Fibroblast of lung (primary cell): Measurements from ENCODE around the gene KRT72. TPM values are rescaled to one million over a fixed set of nuclear protein-coding genes. Genes with fewer than 3 reads are reported as not detected.

Experiments used
- DNase-seq, 2 donors: peaks; one replicate each; pipeline versions ENCODE4 v3.0.0 to v3.0.0-alpha.2; 2010; ENCODE audit warnings: low read depth in 2 of 2
- H2AFZ ChIP-seq: 2 replicates; pipeline ENCODE4 v1.5.1; 2012; ENCODE audit warnings: low read length, control low read depth, inconsistent platforms
- H3K27ac ChIP-seq: 2 replicates; pipeline ENCODE4 v1.5.1; 2011; ENCODE audit warnings: low read length, control low read depth; ENCODE audit not compliant: insufficient read depth
- H3K27me3 ChIP-seq: 2 replicates; pipeline ENCODE4 v1.5.1; 2011; ENCODE audit warnings: mild to moderate bottlenecking, low read length; ENCODE audit not compliant: control insufficient read depth, insufficient read depth
- H3K36me3 ChIP-seq: 2 replicates; pipeline ENCODE4 v1.5.1; 2011; ENCODE audit warnings: low read length; ENCODE audit not compliant: control insufficient read depth, insufficient read depth
- H3K4me1 ChIP-seq: 2 replicates; pipeline ENCODE4 v1.5.1; 2011; ENCODE audit warnings: low read length; ENCODE audit not compliant: control insufficient read depth, insufficient read depth; ENCODE audit errors: extremely low read depth
- H3K4me2 ChIP-seq: 2 replicates; pipeline ENCODE4 v1.5.1; 2011; ENCODE audit warnings: low read length, control low read depth; ENCODE audit not compliant: insufficient read depth; ENCODE audit errors: extremely low read depth
- H3K4me3 ChIP-seq, 4 experiments: fragments of 200-600 bp in 1 of 4; sonication (generic) in 1 of 4; replicated peaks in 1 of 4; 2 replicates each; pipeline ENCODE4 v1.5.1; 2011 to 2016; ENCODE audit warnings: low read length in 4 of 4, low read depth in 3 of 4, mild to moderate bottlenecking in 3 of 4, control low read depth in 2 of 4, inconsistent platforms in 1 of 4, mixed read lengths in 1 of 4; ENCODE audit not compliant: insufficient read depth in 1 of 4; ENCODE audit errors: control extremely low read depth in 1 of 4
- H3K79me2 ChIP-seq: 2 replicates; pipeline ENCODE4 v1.5.1; 2012; ENCODE audit warnings: mild to moderate bottlenecking, low read length, inconsistent platforms; ENCODE audit not compliant: control insufficient read depth, insufficient read depth
- H3K9ac ChIP-seq: 2 replicates; pipeline ENCODE4 v1.5.1; 2011; ENCODE audit warnings: mild to moderate bottlenecking, low read length, control low read depth; ENCODE audit not compliant: insufficient read depth
- H3K9me3 ChIP-seq: 2 replicates; pipeline ENCODE4 v1.5.1; 2012; ENCODE audit warnings: low read depth, low read length; ENCODE audit not compliant: control insufficient read depth, insufficient read depth
- H4K20me1 ChIP-seq: 2 replicates; pipeline ENCODE4 v1.5.1; 2011; ENCODE audit warnings: low read length; ENCODE audit not compliant: control insufficient read depth, insufficient read depth; ENCODE audit errors: extremely low read depth
- EZH2 ChIP-seq: IDR thresholded peaks from 2 replicates; pipeline ENCODE4 v1.5.1; 2012; ENCODE audit warnings: low read length, control low read depth, mild to moderate bottlenecking; ENCODE audit errors: missing control alignments
- polyA plus RNA-seq, 2 donors: library from polyadenylated mRNA; depleted of rRNA in 1 of 2; stranded (reverse) in 1 of 2; unstranded in 1 of 2; fragments of >200 nt; gene quantifications; 2 replicates each; pipeline ENCODE4 v1.2.1, GENCODE V29; 2011 to 2012; ENCODE audit warnings: missing spikeins in 1 of 2
- total RNA-seq: library from RNA; depleted of rRNA; stranded (reverse); fragments of >200 nt; gene quantifications from 2 replicates; pipeline ENCODE4 v1.2.1, GENCODE V29; 2014
- TF ChIP-seq, protein P1 (sequence below), 2 donors: IDR thresholded peaks in 1 of 2; conservative IDR thresholded peaks in 1 of 2; 1 replicate in 1 of 2; 2 replicates in 1 of 2; pipeline ENCODE4 v1.5.1; 2011 to 2012; ENCODE audit warnings: low read length in 2 of 2, control low read depth in 1 of 2, inconsistent platforms in 1 of 2, low read depth in 1 of 2, mild to moderate bottlenecking in 1 of 2

The KRT72 gene
- total and polyA plus RNA-seq, 2 donors (not counting 1 experiment from before 2014, with no cell fraction given) = not detected

DNA sequence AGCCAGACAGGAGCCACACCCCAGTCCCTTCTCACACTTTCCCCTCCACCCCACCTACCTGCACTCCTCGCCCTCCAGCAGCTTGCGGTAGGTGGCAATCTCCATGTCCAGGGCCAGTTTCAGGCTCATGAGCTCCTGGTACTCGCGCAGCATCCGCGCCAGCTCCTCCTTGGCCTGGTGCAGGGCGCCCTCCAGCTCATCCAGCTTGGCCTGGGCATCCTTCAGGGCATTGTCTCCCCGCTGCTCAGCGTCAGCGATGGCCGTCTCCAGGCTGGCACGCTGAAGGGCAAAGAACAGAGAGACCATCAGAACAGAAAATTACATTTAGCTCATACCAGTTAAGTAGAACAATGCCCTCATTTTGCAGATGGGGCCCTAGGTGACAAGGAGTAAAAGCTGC is 33.2 kb downstream of the KRT72 start:
- TF ChIP-seq, protein P1, sequence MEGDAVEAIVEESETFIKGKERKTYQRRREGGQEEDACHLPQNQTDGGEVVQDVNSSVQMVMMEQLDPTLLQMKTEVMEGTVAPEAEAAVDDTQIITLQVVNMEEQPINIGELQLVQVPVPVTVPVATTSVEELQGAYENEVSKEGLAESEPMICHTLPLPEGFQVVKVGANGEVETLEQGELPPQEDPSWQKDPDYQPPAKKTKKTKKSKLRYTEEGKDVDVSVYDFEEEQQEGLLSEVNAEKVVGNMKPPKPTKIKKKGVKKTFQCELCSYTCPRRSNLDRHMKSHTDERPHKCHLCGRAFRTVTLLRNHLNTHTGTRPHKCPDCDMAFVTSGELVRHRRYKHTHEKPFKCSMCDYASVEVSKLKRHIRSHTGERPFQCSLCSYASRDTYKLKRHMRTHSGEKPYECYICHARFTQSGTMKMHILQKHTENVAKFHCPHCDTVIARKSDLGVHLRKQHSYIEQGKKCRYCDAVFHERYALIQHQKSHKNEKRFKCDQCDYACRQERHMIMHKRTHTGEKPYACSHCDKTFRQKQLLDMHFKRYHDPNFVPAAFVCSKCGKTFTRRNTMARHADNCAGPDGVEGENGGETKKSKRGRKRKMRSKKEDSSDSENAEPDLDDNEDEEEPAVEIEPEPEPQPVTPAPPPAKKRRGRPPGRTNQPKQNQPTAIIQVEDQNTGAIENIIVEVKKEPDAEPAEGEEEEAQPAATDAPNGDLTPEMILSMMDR (conservative IDR thresholded peaks at IDR 0.05 in 1 of 2, IDR thresholded peaks at IDR 0.05 in 1 of 2; ENCODE audit: low read depth in 1 of 2, low read length in 2 of 2) = no peak
- no peak for TF ChIP-seq EZH2

GRCh38 chr12:52566847-52567291 is 34.4 kb downstream of the KRT72 start:
- no peak overlapping the region for H3K4me3 ChIP-seq
- DNase-seq = no peak
- TF ChIP-seq EZH2 = no peak
- TF ChIP-seq, protein P1 (conservative IDR thresholded peaks at IDR 0.05 in 1 of 2, IDR thresholded peaks at IDR 0.05 in 1 of 2; ENCODE audit: low read depth in 1 of 2, low read length in 2 of 2) = no peak
- no peaks in the 10 kb centered on the region for H3K9me3 ChIP-seq
- no peak overlapping the region for H3K27ac ChIP-seq
- H3K4me2 ChIP-seq = no peak overlapping the region
- no peaks in the 10 kb centered on the region for H4K20me1 ChIP-seq
- H3K27me3 ChIP-seq = no peaks in the 10 kb centered on the region
- no peak overlapping the region for H3K9ac ChIP-seq
- no peak overlapping the region for H2AFZ ChIP-seq
- no peaks in the 10 kb centered on the region for H3K4me1 ChIP-seq
- no peaks in the 10 kb centered on the region for H3K36me3 ChIP-seq
- no peaks in the 10 kb centered on the region for H3K79me2 ChIP-seq

More for the DNA sequence above, 33.2 kb downstream of the KRT72 start:
- Histone ChIP-seq H3K4me2 (no peak overlapping the region), H3K27me3 (no peaks in the 10 kb centered on the region), H3K9ac (no peak overlapping the region), H3K27ac (no peak overlapping the region), H3K79me2 (no peaks in the 10 kb centered on the region), H3K4me1 (no peaks in the 10 kb centered on the region), H3K36me3 (no peaks in the 10 kb centered on the region), H2AFZ (no peak overlapping the region), H3K4me3 (no peak overlapping the region), H3K9me3 (no peaks in the 10 kb centered on the region), H4K20me1 (no peaks in the 10 kb centered on the region)
- DNase-seq = no peak

DNA sequence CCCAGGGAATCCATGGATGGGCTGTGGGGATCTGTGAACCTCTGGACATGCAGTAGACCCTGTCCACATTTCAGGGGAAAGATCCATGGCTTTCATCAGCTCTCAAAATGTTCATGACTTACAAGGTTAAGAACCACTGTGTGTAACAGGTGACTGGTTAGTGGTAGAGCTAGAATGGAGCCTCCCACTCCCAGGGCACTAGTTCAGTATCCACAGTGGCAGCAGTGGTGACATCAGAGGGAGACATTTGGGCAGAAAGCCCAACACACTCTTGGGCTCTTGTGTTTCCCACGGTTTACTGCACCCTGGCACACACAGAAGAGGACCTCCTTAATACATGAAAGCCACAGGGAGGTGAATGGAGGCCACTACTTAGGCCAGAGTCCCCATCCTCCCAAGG is 36.7 kb downstream of the KRT72 start:
- no peaks in the 10 kb centered on the region for H3K4me1 ChIP-seq
- TF ChIP-seq EZH2 = no peak
- TF ChIP-seq, protein P1 (conservative IDR thresholded peaks at IDR 0.05 in 1 of 2, IDR thresholded peaks at IDR 0.05 in 1 of 2; ENCODE audit: low read depth in 1 of 2, low read length in 2 of 2) = no peak
- H3K79me2 ChIP-seq = no peaks in the 10 kb centered on the region
- no peak overlapping the region for H2AFZ ChIP-seq
- no peaks in the 10 kb centered on the region for H4K20me1 ChIP-seq
- H3K36me3 ChIP-seq = no peaks in the 10 kb centered on the region
- no peak overlapping the region for H3K4me2 ChIP-seq
- H3K9ac ChIP-seq = no peak overlapping the region
- H3K4me3 ChIP-seq = no peak overlapping the region
- no peak for DNase-seq
- H3K27ac ChIP-seq = no peak overlapping the region
- H3K9me3 ChIP-seq = no peaks in the 10 kb centered on the region
- no peaks in the 10 kb centered on the region for H3K27me3 ChIP-seq
